ENCODE results near the gene LMO7. TPM values are rescaled to one million over a fixed set of nuclear protein-coding genes. Genes with fewer than 3 reads are reported as not detected.
A peak's percentile ranks its signal among the peaks of the same experiment; 100 is the strongest.
"Not testable (repeated sequence)": the region's sequence is repeated elsewhere in the genome, so short reads cannot be mapped to it uniquely, and the experiment has no call there.

The LMO7 gene
- total RNA-seq, 1 experiment from 2014 or later, result 102 TPM

- not testable (repeated sequence) for H3K27ac ChIP-seq; H3K9me3 ChIP-seq (replicated peaks); H3K4me1 ChIP-seq; H3K36me3 ChIP-seq; H3K27me3 ChIP-seq; H3K4me3 ChIP-seq; DNase-seq
Observed at GRCh38 chr13:75699717-75700116, 63.6 kb downstream of the LMO7 start.

GRCh38 chr13:75700552-75700951 is 64.4 kb downstream of the LMO7 start:
- H3K36me3 ChIP-seq, result no peaks in the 10 kb centered on the region
- H3K4me1 ChIP-seq, result peaks cover 11% of the 10 kb centered on the region
- no peak overlapping the region for H3K27ac ChIP-seq
- no peaks in the 10 kb centered on the region for H3K27me3 ChIP-seq
- 0 out of 2 replicates have a peak, but pooled peaks cover 5% of the 10 kb centered on the region for H3K9me3 ChIP-seq (replicated peaks)
- DNase-seq, result no peak
- H3K4me3 ChIP-seq, result no peak overlapping the region

- 0 out of 2 replicates have a peak, but pooled peaks cover 5% of the 10 kb centered on the region for H3K9me3 ChIP-seq (replicated peaks)
- H3K4me1 ChIP-seq, result peaks cover 15% of the 10 kb centered on the region
- no peaks in the 10 kb centered on the region for H3K27me3 ChIP-seq
- no peak for DNase-seq
- no peak overlapping the region for H3K4me3 ChIP-seq
- H3K36me3 ChIP-seq, result no peaks in the 10 kb centered on the region
- no peak overlapping the region for H3K27ac ChIP-seq
Observed at GRCh38 chr13:75702476-75702875, 66.3 kb downstream of the LMO7 start.

- Histone ChIP-seq H3K4me3 (no peak overlapping the region), H3K27ac (no peak overlapping the region), H3K4me1 (peaks cover 15% of the 10 kb centered on the region), H3K27me3 (no peaks in the 10 kb centered on the region), H3K36me3 (no peaks in the 10 kb centered on the region), H3K9me3 (replicated peaks) (0 out of 2 replicates have a peak, but pooled peaks cover 2% of the 10 kb centered on the region)
- DNase-seq, result no peak
Observed at GRCh38 chr13:75703769-75704168, 67.6 kb downstream of the LMO7 start.

GRCh38 chr13:75704194-75704926 is 68.2 kb downstream of the LMO7 start:
- H3K4me1 ChIP-seq, result peaks cover 15% of the 10 kb centered on the region
- H3K4me3 ChIP-seq, result peak overlapping the region; percentile 12
- no peaks in the 10 kb centered on the region for H3K9me3 ChIP-seq (replicated peaks)
- no peaks in the 10 kb centered on the region for H3K27me3 ChIP-seq
- no peaks in the 10 kb centered on the region for H3K36me3 ChIP-seq
- DNase-seq, result peak; percentile 22 to 69
- H3K27ac ChIP-seq, result peak overlapping the region; percentile 42

GRCh38 chr13:75704927-75705288 is 68.8 kb downstream of the LMO7 start:
- H3K27me3 ChIP-seq, result no peaks in the 10 kb centered on the region
- peak; percentile 77 to 82 for DNase-seq
- peak overlapping the region; percentile 12 for H3K4me3 ChIP-seq
- no peaks in the 10 kb centered on the region for H3K9me3 ChIP-seq (replicated peaks)
- H3K27ac ChIP-seq, result peak overlapping the region; percentile 42
- H3K36me3 ChIP-seq, result no peaks in the 10 kb centered on the region
- H3K4me1 ChIP-seq, result peaks cover 15% of the 10 kb centered on the region

GRCh38 chr13:75705395-75705794 is 69.3 kb downstream of the LMO7 start:
- no peaks in the 10 kb centered on the region for H3K36me3 ChIP-seq

GRCh38 chr13:75705908-75706307 is 69.8 kb downstream of the LMO7 start:
- Histone ChIP-seq H3K4me3 (no peak overlapping the region), H3K27ac (no peak overlapping the region), H3K27me3 (no peaks in the 10 kb centered on the region)

More at GRCh38 chr13:75705395-75705794, 69.3 kb downstream of the LMO7 start:
- Histone ChIP-seq H3K4me3 (peak overlapping the region; percentile 12), H3K9me3 (replicated peaks) (no peaks in the 10 kb centered on the region), H3K27me3 (no peaks in the 10 kb centered on the region), H3K27ac (peak overlapping the region; percentile 42; the same call in 1 of the 2 replicates), H3K4me1 (peaks cover 15% of the 10 kb centered on the region)
- DNase-seq, result no peak

GRCh38 chr13:75713852-75714251 is 77.7 kb downstream of the LMO7 start:
- no peaks in the 10 kb centered on the region for H3K9me3 ChIP-seq (replicated peaks)
- no peak for DNase-seq
- H3K36me3 ChIP-seq, result no peaks in the 10 kb centered on the region
- no peak overlapping the region for H3K4me3 ChIP-seq
- H3K27ac ChIP-seq, result no peak overlapping the region
- peaks cover 14% of the 10 kb centered on the region for H3K4me1 ChIP-seq
- H3K27me3 ChIP-seq, result no peaks in the 10 kb centered on the region

More at GRCh38 chr13:75705908-75706307, 69.8 kb downstream of the LMO7 start:
- no peak for DNase-seq
- Histone ChIP-seq H3K4me1 (peaks cover 15% of the 10 kb centered on the region), H3K36me3 (no peaks in the 10 kb centered on the region), H3K9me3 (replicated peaks) (no peaks in the 10 kb centered on the region)

- Histone ChIP-seq H3K36me3 (no peaks in the 10 kb centered on the region), H3K4me1 (peaks cover 14% of the 10 kb centered on the region), H3K27ac (no peak overlapping the region), H3K27me3 (no peaks in the 10 kb centered on the region), H3K9me3 (replicated peaks) (no peaks in the 10 kb centered on the region), H3K4me3 (no peak overlapping the region)
- DNase-seq, result peak; percentile 24 to 68
Observed at GRCh38 chr13:75715601-75716523, 79.7 kb downstream of the LMO7 start.

GRCh38 chr13:75717525-75717924 is 81.4 kb downstream of the LMO7 start:
- Histone ChIP-seq H3K27ac (no peak overlapping the region), H3K4me3 (no peak overlapping the region)
- no peak for DNase-seq

GRCh38 chr13:75721307-75721706 is 85.2 kb downstream of the LMO7 start:
- Histone ChIP-seq H3K27me3 (no peaks in the 10 kb centered on the region), H3K4me3 (no peak overlapping the region), H3K9me3 (replicated peaks) (no peaks in the 10 kb centered on the region), H3K36me3 (no peaks in the 10 kb centered on the region), H3K27ac (no peak overlapping the region), H3K4me1 (peaks cover 3% of the 10 kb centered on the region)
- DNase-seq, result no peak

More at GRCh38 chr13:75717525-75717924, 81.4 kb downstream of the LMO7 start:
- Histone ChIP-seq H3K4me1 (peaks cover 14% of the 10 kb centered on the region), H3K9me3 (replicated peaks) (no peaks in the 10 kb centered on the region), H3K36me3 (no peaks in the 10 kb centered on the region), H3K27me3 (no peaks in the 10 kb centered on the region)

- H3K9me3 ChIP-seq (replicated peaks), result no peaks in the 10 kb centered on the region
- no peaks in the 10 kb centered on the region for H3K4me1 ChIP-seq
- no peak overlapping the region for H3K27ac ChIP-seq
- no peaks in the 10 kb centered on the region for H3K27me3 ChIP-seq
- H3K36me3 ChIP-seq, result no peaks in the 10 kb centered on the region
- no peak for DNase-seq
- H3K4me3 ChIP-seq, result no peak overlapping the region
Observed at GRCh38 chr13:75723901-75724300, 87.8 kb downstream of the LMO7 start.

GRCh38 chr13:75724752-75725517 is 88.8 kb downstream of the LMO7 start:
- Histone ChIP-seq H3K4me1 (no peaks in the 10 kb centered on the region), H3K36me3 (no peaks in the 10 kb centered on the region), H3K9me3 (replicated peaks) (no peaks in the 10 kb centered on the region), H3K4me3 (no peak overlapping the region), H3K27ac (no peak overlapping the region), H3K27me3 (no peaks in the 10 kb centered on the region)
- DNase-seq, result no peak

Measured in SJCRH30 (cell line).